Tibial artery (tissue), 4 donors: ENCODE measurements around the gene PICK1.
A peak's percentile ranks its signal among the peaks of the same experiment; 100 is the strongest.
"Not testable (repeated sequence)": the region's sequence is repeated elsewhere in the genome, so short reads cannot be mapped to it uniquely, and the experiment has no call there.

ENCODE experiments used
- DNase-seq, 2 donors: peaks; one replicate each; pipeline ENCODE4 v3.0.0-alpha.2; 2019
- H3K27ac ChIP-seq, 2 donors: fragments of 200-600 bp; sonication (generic) in 1 of 2; 1 replicate in 1 of 2; 2 replicates in 1 of 2; pipeline ENCODE4 v1.5.1; 2018 to 2019; ENCODE audit warnings: mild to moderate bottlenecking in 1 of 2
- H3K27me3 ChIP-seq, 2 donors: fragments of 200-600 bp; sonication (generic) in 1 of 2; one replicate each; pipeline versions ENCODE4 v1.5.1 to v1.6.0; 2016 to 2019
- H3K36me3 ChIP-seq, 3 donors: fragments of 200-600 bp; sonication (generic) in 2 of 3; one replicate each; pipeline ENCODE4 v1.5.1; 2016 to 2019; ENCODE audit warnings: mild to moderate bottlenecking in 2 of 3
- H3K4me1 ChIP-seq, 4 donors: fragments of 200-600 bp; sonication (generic) in 2 of 4; 1 replicate in 3 of 4; 2 replicates in 1 of 4; pipeline ENCODE4 v1.5.1; 2016 to 2019
- H3K4me3 ChIP-seq, 2 donors: fragments of 200-600 bp; sonication (generic) in 1 of 2; 1 replicate in 1 of 2; 2 replicates in 1 of 2; pipeline ENCODE4 v1.5.1; 2018 to 2019; ENCODE audit warnings: mild to moderate bottlenecking in 2 of 2
- H3K9me3 ChIP-seq, 3 donors: fragments of 200-600 bp; sonication (generic) in 1 of 3; one replicate each; pipeline ENCODE4 v1.5.1; 2016 to 2019
- CTCF ChIP-seq, 2 experiments: fragments of 200-600 bp in 1 of 2; fragments of 450-650 bp in 1 of 2; IDR thresholded peaks; one replicate each; pipeline ENCODE4 v1.5.1; 2017 to 2019; ENCODE audit warnings: antibody characterized with exemption in 2 of 2, mild to moderate bottlenecking in 1 of 2, moderate library complexity in 1 of 2
- intact Hi-C: fragments of 100-400 bp; cut with DNase I; formaldehyde crosslinking; loops from one replicate; pipeline ENCODE4 v1.15.0; 2023; ENCODE audit warnings: low total_unique reads

Gene PICK1

GRCh38 chr22:38112381-38112780, 55.2 kb downstream of the PICK1 start:
- TF ChIP-seq CTCF (IDR thresholded peaks at IDR 0.05) = no peak
- H3K27ac ChIP-seq = no peak overlapping the region
- H3K4me1 ChIP-seq = peaks cover 0 to 18% (median 4%) of the 10 kb centered on the region in 4 donors
- DNase-seq = no peak
- H3K4me3 ChIP-seq = no peak overlapping the region
- intact Hi-C loops = loop anchor here (5.0 to 10.0 kb wide), 2 partner anchors 82 to 240 kb away; no protein-coding TSS in a partner anchor
- no peaks in the 10 kb centered on the region for H3K27me3 ChIP-seq
- peaks cover 0 to 32% (median 11%) of the 10 kb centered on the region in 3 donors for H3K36me3 ChIP-seq
- no peaks in the 10 kb centered on the region for H3K9me3 ChIP-seq

GRCh38 chr22:38114484-38115398, 57.5 kb downstream of the PICK1 start:
- Histone ChIP-seq H3K27ac (no peak overlapping the region), H3K27me3 (no peaks in the 10 kb centered on the region), H3K9me3 (no peaks in the 10 kb centered on the region), H3K36me3 (peaks cover 0 to 38% (median 11%) of the 10 kb centered on the region in 3 donors), H3K4me1 (peaks cover 0 to 10% (median 4%) of the 10 kb centered on the region in 4 donors), H3K4me3 (no peak overlapping the region)
- intact Hi-C loops = loop anchor here (5.0 to 10.0 kb wide), 2 partner anchors 80 to 238 kb away; no protein-coding TSS in a partner anchor
- DNase-seq = peak; percentile 84 to 88
- TF ChIP-seq CTCF (IDR thresholded peaks at IDR 0.05) = peak; percentile 88 to 94

- H3K4me3 ChIP-seq = no peak overlapping the region
- peaks cover 0 to 10% (median 4%) of the 10 kb centered on the region in 4 donors for H3K4me1 ChIP-seq
- DNase-seq = no peak
- no peak overlapping the region for H3K27ac ChIP-seq
- H3K9me3 ChIP-seq = no peaks in the 10 kb centered on the region
- no peak for TF ChIP-seq CTCF (IDR thresholded peaks at IDR 0.05)
- peaks cover 0 to 38% (median 11%) of the 10 kb centered on the region in 3 donors for H3K36me3 ChIP-seq
- intact Hi-C loops = loop anchor here (10.0 kb wide), 1 partner anchor 79 kb away; no protein-coding TSS in a partner anchor
- no peaks in the 10 kb centered on the region for H3K27me3 ChIP-seq
These were observed 58.4 kb downstream of the PICK1 start for GRCh38 chr22:38115423-38116205.

GRCh38 chr22:38117556-38117955, 60.4 kb downstream of the PICK1 start:
- H3K27me3 ChIP-seq, H3K27ac ChIP-seq, H3K4me3 ChIP-seq, DNase-seq, H3K4me1 ChIP-seq, H3K9me3 ChIP-seq: not testable (repeated sequence)
- peaks cover 0 to 27% (median 0%) of the 10 kb centered on the region in 3 donors for H3K36me3 ChIP-seq
- intact Hi-C loops = loop anchor here (10.0 kb wide), 1 partner anchor 77 kb away; no protein-coding TSS in a partner anchor

GRCh38 chr22:38118182-38118581, 61.0 kb downstream of the PICK1 start:
- Histone ChIP-seq H3K27me3 (no peaks in the 10 kb centered on the region), H3K4me1 (peaks cover 0 to 10% (median 4%) of the 10 kb centered on the region in 4 donors), H3K4me3 (no peak overlapping the region), H3K9me3 (no peaks in the 10 kb centered on the region), H3K36me3 (peaks cover 0 to 21% (median 0%) of the 10 kb centered on the region in 3 donors), H3K27ac (no peak overlapping the region)
- DNase-seq = no peak
- intact Hi-C loops = loop anchor here (10.0 kb wide), 1 partner anchor 77 kb away; no protein-coding TSS in a partner anchor
- TF ChIP-seq CTCF (IDR thresholded peaks at IDR 0.05) = no peak

- H3K27me3 ChIP-seq, H3K27ac ChIP-seq, H3K4me3 ChIP-seq, H3K9me3 ChIP-seq, DNase-seq, H3K4me1 ChIP-seq: not testable (repeated sequence)
- intact Hi-C loops = loop anchor here (10.0 kb wide), 1 partner anchor 76 kb away; no protein-coding TSS in a partner anchor
- H3K36me3 ChIP-seq = peaks cover 0 to 17% (median 0%) of the 10 kb centered on the region in 3 donors
These were observed 61.5 kb downstream of the PICK1 start for GRCh38 chr22:38118747-38119146.
